HuH-7.5 (cell line): Measurements from ENCODE around the gene SEC22B.
"Not testable (repeated sequence)": the region's sequence is repeated elsewhere in the genome, so short reads cannot be mapped to it uniquely, and the experiment has no call there.

Source experiments
- DNase-seq: peaks from one replicate; pipeline ENCODE4 v3.0.0; 2011; ENCODE audit warnings: low spot score

Gene SEC22B

GRCh38 chr1:120145806-120146205, 30.5 kb downstream of the SEC22B start:
- not testable (repeated sequence) for DNase-seq

GRCh38 chr1:120144626-120145025, 31.7 kb downstream of the SEC22B start:
- DNase-seq: not testable (repeated sequence)

GRCh38 chr1:120144169-120144568, 32.2 kb downstream of the SEC22B start:
- DNase-seq: not testable (repeated sequence)

GRCh38 chr1:120143334-120143733, 33.0 kb downstream of the SEC22B start:
- not testable (repeated sequence) for DNase-seq

GRCh38 chr1:120142512-120143263, 33.6 kb downstream of the SEC22B start:
- not testable (repeated sequence) for DNase-seq

- not testable (repeated sequence) for DNase-seq
These were observed 34.5 kb downstream of the SEC22B start for GRCh38 chr1:120141865-120142264.

GRCh38 chr1:120140656-120141265, 35.6 kb downstream of the SEC22B start:
- not testable (repeated sequence) for DNase-seq

GRCh38 chr1:120136086-120136485, 40.2 kb downstream of the SEC22B start:
- not testable (repeated sequence) for DNase-seq

GRCh38 chr1:120133928-120134325, 42.4 kb downstream of the SEC22B start:
- not testable (repeated sequence) for DNase-seq

GRCh38 chr1:120133228-120133927, 42.9 kb downstream of the SEC22B start:
- peak; percentile 1 for DNase-seq

GRCh38 chr1:120132406-120132763, 43.9 kb downstream of the SEC22B start:
- DNase-seq: not testable (repeated sequence)

GRCh38 chr1:120131611-120132405, 44.5 kb downstream of the SEC22B start:
- DNase-seq: not testable (repeated sequence)

- DNase-seq: not testable (repeated sequence)
These were observed 48.4 kb downstream of the SEC22B start for GRCh38 chr1:120127921-120128320.

GRCh38 chr1:120126216-120126615, 50.1 kb downstream of the SEC22B start:
- DNase-seq: not testable (repeated sequence)

- DNase-seq: not testable (repeated sequence)
These were observed 51.7 kb downstream of the SEC22B start for GRCh38 chr1:120124628-120125027.

GRCh38 chr1:120123813-120124510, 52.4 kb downstream of the SEC22B start:
- DNase-seq: not testable (repeated sequence)

- not testable (repeated sequence) for DNase-seq
These were observed 53.9 kb downstream of the SEC22B start for GRCh38 chr1:120122262-120122893.

- not testable (repeated sequence) for DNase-seq
These were observed 54.5 kb downstream of the SEC22B start for GRCh38 chr1:120121830-120122229.

GRCh38 chr1:120120525-120120924, 55.8 kb downstream of the SEC22B start:
- DNase-seq: not testable (repeated sequence)

- DNase-seq: peak; percentile 3
These were observed 58.7 kb downstream of the SEC22B start for GRCh38 chr1:120117371-120118177.
